HL-60/S4 treated with retinoic acid at 250 ng/mL for 4 days and 3 days (cell line): ENCODE measurements around the gene CHSY3.

ENCODE experiments used
- in situ Hi-C: fragments of 300-500 bp; cut with MboI; formaldehyde crosslinking; loops from 2 replicates; pipeline ENCODE4 v1.7.0; 2022; ENCODE audit warnings: low sequenced_read_pairs

Gene CHSY3

GRCh38 chr5:129945028-129945427 lies 40.8 kb downstream of the CHSY3 start:
- in situ Hi-C loops: no loop called here

- in situ Hi-C loops: no loop called here
Measured at GRCh38 chr5:129945774-129946270, 41.6 kb downstream of the CHSY3 start.

GRCh38 chr5:129951039-129951438 lies 46.8 kb downstream of the CHSY3 start:
- in situ Hi-C loops: no loop called here

GRCh38 chr5:129958581-129958980 lies 54.3 kb downstream of the CHSY3 start:
- in situ Hi-C loops: no loop called here

GRCh38 chr5:129960831-129961230 lies 56.6 kb downstream of the CHSY3 start:
- in situ Hi-C loops: no loop called here

GRCh38 chr5:129962506-129962905 lies 58.2 kb downstream of the CHSY3 start:
- in situ Hi-C loops: no loop called here

- in situ Hi-C loops: no loop called here
Measured at GRCh38 chr5:129963359-129963758, 59.1 kb downstream of the CHSY3 start.

GRCh38 chr5:129966071-129966470 lies 61.8 kb downstream of the CHSY3 start:
- in situ Hi-C loops: no loop called here

- in situ Hi-C loops: no loop called here
Measured at GRCh38 chr5:129971714-129972113, 67.4 kb downstream of the CHSY3 start.

- in situ Hi-C loops: no loop called here
Measured at GRCh38 chr5:129972465-129973141, 68.3 kb downstream of the CHSY3 start.

GRCh38 chr5:129973716-129974426 lies 69.6 kb downstream of the CHSY3 start:
- in situ Hi-C loops: no loop called here

- in situ Hi-C loops: no loop called here
Measured at GRCh38 chr5:129977810-129978209, 73.5 kb downstream of the CHSY3 start.

GRCh38 chr5:129978270-129978669 lies 74.0 kb downstream of the CHSY3 start:
- in situ Hi-C loops: no loop called here

GRCh38 chr5:129988453-129988852 lies 84.2 kb downstream of the CHSY3 start:
- in situ Hi-C loops: no loop called here

GRCh38 chr5:129991780-129992179 lies 87.5 kb downstream of the CHSY3 start:
- in situ Hi-C loops: no loop called here

- in situ Hi-C loops: no loop called here
Measured at GRCh38 chr5:129996896-129997295, 92.6 kb downstream of the CHSY3 start.

- in situ Hi-C loops: no loop called here
Measured at GRCh38 chr5:130000460-130000859, 96.2 kb downstream of the CHSY3 start.

- in situ Hi-C loops: no loop called here
Measured at GRCh38 chr5:130002183-130002582, 97.9 kb downstream of the CHSY3 start.

GRCh38 chr5:130002876-130003275 lies 98.6 kb downstream of the CHSY3 start:
- in situ Hi-C loops: no loop called here

- in situ Hi-C loops: no loop called here
Measured at GRCh38 chr5:130011986-130012385, 107.7 kb downstream of the CHSY3 start.

- in situ Hi-C loops: no loop called here
Measured at GRCh38 chr5:130017173-130017572, 112.9 kb downstream of the CHSY3 start.

GRCh38 chr5:130018641-130019040 lies 114.4 kb downstream of the CHSY3 start:
- in situ Hi-C loops: no loop called here
